ENCODE measurements around the gene ADRM1. TPM values are rescaled to one million over a fixed set of nuclear protein-coding genes. Genes with fewer than 3 reads are reported as not detected.

Gene ADRM1
- total RNA-seq, 1 donor from 2014 or later, result 87.1 TPM

DNA sequence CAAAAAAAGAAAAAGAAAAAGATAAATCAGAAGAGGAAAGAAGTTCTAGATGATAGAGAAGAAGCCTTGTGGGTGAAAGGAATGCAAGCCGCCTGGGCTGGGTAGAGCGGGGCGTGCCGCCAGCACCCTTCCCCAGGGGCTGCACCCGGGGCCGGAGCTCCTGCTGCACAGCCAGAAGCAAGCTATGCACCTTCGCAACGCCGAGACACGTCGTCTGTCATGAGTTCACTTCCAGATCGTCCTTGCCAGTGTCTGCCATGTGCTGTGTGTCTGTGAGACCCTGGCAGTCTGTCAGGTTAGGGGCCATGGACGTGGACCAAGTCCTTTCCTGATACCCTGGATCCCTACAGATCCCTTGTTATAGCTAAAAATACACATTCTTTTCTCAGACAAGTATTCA is 25.5 kb upstream of the ADRM1 start:
- DNase-seq (ENCODE audit: low spot score), result no peak

DNA sequence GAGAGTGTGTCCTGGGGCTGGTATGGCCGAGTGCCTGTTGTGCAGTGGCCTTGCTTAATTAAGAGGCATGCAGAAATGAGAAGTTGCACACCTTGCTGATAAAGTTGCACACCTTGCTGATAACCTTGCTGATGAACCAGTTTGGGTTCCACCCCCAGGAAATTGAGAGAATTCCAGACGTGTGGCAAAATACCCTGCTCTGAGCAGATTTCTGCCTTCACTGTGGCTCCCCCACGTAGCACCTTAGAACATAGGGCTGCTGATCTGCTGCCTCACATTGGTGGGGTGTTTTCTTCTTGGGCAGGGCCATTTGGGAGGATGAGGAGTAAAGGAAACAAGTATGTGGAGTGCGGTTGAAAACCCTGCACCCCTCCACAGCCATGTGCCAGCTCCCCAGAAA is 22.5 kb upstream of the ADRM1 start:
- no peak for DNase-seq (ENCODE audit: low spot score)

DNA sequence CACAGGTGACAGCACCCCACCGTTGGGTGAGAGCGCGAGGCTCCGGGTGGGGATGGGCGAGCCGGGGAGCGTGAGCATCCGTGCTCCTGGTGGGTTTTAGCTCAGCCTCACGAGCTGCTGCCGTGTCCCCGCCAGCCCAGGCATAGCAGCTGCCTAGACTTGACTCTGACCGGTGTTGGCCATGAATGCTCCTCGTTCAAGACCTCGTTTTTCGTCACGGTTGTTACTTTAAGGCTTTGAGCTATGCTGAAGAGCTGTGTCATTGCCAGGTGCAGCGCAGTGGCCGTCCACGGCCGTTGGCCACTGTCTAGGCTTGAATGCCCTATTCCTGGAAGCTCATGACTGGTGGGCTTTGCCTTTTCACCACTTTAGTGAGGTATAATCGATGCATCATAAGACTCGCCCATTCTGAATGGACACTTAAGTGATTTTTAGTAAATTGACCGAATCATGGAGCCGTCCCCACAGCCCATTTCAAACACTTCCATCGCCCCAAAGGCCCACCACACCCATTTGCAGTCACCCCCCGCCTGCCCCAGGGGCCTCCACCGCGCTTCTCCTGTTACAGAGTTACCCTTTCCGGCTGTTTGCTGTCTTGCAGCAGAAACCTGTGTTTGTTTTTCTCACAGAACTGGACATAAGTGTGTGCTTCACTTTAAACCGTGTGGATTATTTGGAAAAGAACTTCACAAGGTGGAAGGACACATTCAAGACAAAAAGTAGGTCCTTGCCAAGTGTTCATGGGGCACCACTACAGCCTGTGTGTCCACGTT is 21.4 kb upstream of the ADRM1 start:
- no peak for DNase-seq (ENCODE audit: low spot score)

DNA sequence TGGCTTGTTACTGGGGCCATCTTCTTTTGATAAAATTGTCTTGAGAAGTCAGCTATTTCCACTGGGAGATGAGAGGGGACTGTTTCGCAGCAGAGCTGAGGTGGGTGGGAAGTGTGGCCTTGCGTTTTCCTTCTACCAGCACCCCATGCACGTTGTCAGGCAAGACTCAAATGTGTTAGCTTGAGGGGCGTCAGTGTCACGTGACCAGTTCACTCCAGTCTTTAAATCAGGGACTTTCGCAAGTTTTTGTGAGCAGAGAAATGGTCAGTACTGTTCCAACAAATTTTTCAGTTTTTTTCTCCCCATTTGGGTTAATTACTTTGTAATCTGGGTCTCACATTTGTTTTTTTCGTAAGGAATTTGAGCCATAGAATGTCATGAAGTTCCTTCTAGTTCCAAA is 20.7 kb upstream of the ADRM1 start:
- no peak for DNase-seq (ENCODE audit: low spot score)

DNA sequence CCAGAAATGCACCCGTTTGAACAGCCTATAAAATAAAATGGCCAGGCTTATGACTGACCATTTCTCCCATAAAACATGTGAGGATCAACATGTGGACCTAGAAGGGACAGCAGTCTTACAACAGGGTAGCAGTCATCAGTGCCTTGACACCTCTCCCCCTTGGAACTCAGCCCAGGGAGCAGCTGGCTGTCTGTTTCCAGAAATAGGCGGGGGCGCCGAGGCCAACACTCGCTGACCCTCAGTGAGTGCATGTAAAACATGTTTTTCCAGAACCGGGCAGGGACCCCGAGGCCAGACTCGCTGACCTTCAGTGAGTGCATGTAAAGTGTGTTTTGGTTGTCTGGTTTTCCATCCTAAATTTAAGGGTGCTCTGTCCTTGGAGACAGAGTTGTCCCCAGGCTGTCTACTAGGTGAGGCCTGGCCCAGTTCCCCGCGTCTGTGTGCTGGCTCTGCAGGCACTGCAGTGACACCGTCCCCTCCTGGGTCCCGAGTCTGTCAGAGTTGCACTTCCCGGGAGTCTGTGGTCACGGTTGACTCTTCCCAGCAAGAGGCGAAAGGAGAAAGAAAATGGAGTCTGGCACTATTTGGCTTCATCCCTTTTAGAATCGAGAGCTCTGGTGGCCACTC is 19.8 kb upstream of the ADRM1 start:
- DNase-seq (ENCODE audit: low spot score), result no peak

DNA sequence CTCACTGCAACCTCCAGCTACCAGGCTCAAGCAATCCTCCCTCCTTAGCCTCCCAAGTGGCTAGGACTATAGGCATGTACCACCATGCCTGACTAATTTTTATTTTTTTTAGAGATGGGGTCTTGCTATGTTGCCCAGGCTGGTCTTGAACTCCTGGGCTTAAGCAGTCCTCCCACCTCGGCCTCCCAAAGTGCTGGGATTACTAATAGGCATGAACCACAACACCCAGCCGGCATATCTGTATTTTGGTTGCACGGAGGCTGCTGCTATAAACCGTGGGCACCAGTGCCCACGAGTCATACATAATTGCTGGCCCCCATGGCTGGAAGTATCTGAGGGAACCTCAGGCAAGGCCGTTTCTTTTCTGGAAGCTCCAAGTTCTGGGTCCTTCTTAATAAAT is 18.3 kb upstream of the ADRM1 start:
- DNase-seq (ENCODE audit: low spot score), result no peak

DNA sequence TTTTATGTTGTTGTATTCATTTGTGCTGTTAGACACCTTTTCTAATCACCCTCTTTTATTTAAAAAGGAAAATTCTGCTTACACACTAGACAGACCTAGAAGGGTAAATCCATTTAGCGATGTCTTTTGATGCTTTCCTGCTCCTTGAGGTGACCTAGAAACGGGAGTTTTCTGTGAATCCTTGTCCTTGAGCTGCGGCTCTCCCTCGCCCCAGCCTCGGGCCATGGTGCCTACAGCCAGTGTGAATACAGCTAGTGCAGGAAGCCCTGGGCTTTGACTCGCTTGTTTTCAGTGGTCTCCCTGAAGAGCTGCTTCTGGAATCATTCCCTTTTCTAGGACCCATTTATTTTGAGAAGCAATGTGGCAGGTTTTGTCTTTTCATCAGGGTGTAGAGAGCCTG is 17.6 kb upstream of the ADRM1 start:
- no peak for DNase-seq (ENCODE audit: low spot score)

DNA sequence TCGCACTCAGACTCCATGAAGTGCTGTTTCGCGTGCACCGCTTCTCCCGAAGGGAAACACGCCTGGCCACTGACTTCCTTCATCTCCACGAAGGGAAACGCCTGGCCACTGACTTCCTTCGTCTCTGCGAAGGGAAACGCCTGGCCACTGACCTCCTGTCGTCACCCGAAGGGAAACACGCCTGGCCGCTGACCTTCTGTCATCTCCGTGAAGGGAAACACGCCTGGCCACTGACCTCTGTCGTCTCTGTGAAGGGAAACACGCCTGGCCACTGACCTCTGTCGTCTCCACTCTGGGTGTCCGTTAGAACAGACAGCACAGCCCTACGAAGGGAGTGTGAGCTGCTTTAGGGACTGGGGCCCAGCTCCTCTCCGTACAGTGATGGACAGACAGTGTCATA is 17.1 kb upstream of the ADRM1 start:
- no peak for DNase-seq (ENCODE audit: low spot score)

DNA sequence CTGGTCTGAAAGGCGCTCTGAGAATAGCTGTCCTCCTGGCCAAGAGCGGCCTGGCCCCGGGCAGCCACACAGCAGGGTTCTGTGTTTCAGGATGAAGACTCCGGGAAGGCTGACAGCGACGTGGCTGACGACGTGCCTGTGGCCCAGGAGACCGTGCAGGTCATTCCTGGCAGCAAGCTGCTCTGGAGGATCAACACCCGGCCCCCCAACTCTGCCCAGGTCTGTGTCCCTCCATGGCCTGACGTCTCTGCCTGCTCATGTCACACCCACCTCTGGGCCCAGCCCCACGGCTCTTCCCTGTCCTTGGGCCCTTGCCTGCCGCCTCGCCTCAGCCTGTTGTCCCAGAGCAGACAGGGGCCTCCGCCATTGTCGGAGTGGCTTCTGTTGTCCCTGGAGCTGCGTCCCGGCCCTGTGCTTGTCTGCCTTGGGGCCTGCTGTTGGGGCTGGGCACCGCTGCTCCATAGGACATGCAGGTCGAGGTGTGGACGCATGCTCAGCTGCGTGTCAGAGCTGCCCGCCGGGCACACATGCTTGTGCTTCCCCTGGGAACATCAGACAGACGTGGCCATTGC is 16.2 kb upstream of the ADRM1 start:
- DNase-seq (ENCODE audit: low spot score), result no peak

DNA sequence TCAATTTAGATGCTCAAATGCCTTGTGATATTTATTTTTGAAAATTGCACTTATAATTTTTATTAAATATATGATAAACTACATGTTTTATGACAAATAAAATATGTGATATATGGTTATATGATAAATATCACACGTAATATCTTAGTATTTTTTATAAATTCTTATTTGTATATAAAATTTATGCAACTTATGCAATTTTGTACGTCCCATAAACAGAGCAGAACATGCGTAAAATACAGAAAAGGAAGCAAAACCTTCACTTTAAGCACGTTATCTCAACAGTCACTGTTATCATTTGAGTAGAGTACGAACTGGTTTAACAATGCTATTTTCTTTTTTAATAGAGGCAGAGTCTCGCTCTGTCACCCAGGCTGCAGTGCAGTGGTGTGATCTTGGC is 15.7 kb upstream of the ADRM1 start:
- DNase-seq (ENCODE audit: low spot score), result no peak

DNA sequence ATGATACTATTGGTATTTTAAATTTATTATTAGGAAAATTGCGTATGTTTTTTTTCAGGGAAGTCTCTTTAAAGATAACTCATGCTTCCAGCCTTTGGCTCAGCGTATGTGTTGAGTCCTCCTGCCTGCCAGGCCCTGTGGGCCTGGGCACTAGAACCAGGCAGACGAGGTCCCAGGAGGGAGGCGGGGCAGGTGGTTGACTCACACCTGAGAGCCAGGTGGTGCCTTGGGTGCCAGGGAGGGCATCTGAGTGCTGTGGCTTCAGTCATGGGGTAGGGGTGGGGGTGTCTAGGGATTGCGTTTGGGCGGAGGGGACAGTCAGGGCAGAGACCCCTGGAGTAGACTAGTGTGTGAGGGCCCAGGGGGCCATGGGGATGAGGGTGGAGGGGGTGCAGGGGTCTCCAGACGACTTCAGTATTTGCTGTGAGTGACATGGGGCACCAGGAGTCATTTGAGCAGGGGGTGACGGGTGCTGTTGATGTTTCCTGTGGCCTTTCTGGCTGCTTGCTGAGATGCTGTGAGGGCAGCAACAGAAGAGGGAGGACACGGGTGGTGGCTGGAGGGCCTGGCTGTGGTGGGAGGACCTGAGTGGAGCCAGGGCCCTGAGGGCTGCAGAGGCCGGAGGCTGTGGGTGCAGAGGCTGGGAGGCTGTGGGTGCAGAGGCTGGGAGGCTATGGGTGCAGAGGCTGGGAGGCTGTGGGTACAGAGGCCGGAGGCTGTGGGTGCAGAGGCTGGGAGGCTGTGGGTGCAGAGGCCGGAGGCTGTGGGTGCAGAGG is 14.8 kb upstream of the ADRM1 start:
- DNase-seq (ENCODE audit: low spot score), result no peak

DNA sequence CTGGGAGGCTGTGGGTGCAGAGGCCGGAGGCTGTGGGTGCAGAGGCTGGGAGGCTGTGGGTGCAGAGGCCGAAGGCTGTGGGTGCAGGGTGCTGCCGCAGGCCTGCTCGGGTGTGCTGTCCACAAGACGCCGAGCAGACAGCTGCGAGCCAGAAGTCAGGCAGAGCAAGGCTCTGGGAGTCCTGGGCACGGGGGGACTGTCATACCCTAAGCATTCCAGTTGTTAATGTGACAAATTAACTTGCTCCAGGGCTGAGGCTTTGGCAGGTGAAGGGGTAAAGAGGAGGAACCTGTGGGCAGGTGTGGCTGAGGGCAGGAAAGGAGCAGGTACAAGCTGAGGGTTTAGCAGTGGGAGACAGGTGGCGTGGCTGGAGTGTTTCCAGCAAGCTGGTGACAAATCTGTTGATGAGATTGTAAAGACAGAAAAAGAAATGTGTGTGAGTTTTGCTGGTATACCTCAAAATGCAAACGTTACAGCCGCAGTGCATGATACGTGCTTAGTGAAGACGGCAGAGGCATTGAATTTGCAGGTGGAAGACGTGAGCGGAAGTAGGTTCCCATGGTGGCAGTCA is 14.2 kb upstream of the ADRM1 start:
- DNase-seq (ENCODE audit: low spot score), result no peak

DNA sequence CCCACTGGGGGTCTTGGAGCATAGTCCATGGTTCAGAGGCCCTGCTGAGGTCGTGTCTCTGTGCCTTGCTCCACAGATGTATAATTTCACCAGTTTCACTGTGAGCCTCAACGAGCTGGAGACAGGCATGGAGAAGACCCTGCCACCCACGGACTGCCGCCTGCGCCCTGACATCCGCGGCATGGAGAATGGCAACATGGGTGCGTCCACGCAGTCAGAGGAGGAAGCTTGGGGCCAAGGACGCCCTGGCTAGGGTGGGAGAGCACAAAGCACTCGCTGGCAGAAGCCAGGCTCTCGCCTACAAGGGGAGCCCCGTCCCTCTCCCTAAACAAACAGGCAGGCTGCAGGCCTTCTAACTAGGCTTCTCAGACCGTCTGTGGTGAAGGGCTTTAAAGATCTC is 13.7 kb upstream of the ADRM1 start:
- no peak for DNase-seq (ENCODE audit: low spot score)

DNA sequence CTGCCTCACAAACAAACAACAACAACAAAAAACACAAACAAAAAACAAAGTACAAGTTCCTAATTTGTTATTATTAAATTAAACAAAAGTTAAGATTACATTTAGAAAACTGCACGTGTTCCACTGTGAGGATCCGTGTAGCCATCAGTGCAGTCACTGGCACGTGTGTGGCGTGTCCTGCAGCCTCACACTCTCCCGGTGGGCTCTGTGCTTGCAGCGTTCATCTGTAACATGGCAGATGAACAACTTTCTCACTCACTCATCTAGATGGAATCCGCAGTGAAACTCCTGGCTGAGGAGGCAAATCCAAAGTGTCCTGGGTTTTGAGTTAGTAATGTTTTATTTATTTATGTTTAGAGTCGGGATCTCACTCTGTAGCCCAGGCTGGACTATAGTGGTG is 12.9 kb upstream of the ADRM1 start:
- DNase-seq (ENCODE audit: low spot score), result no peak

DNA sequence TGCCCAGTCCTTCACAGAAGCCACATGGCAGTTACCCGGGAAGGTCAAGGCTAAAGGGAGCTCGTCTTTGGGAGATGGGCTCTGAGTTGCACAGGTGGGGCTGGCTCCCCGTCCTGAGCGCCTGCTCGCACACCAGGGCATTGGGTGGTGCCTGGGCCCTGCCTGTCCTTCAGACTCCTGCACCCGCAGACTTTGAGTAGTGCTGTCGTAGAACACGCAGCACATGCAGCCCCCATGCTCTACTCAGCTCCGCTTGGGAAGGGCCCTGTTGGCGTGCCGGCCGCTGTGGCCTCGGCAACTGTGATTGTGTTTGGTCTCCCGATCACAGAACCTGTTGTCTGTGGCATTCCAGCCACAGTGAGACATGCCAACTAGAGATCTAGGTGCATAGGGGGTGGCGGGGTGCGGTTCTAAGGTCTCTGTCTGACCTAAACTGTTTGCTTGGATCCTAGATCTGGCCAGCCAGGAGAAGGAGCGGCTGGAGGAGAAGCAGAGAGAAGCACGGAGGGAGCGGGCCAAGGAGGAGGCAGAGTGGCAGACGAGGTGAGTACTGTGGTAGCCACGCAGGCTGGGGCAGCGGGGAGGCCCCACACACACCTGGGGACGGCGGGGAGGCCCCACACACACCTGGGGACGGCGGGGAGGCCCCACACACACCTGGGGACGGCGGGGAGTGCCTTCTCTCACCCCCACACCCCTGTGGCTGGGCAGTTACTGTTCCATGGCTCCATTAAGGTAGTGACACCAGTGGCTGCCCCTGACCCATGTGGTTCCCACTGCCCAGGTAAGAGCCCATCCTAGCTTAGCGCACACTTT is 11.3 kb upstream of the ADRM1 start:
- DNase-seq (ENCODE audit: low spot score), result no peak

DNA sequence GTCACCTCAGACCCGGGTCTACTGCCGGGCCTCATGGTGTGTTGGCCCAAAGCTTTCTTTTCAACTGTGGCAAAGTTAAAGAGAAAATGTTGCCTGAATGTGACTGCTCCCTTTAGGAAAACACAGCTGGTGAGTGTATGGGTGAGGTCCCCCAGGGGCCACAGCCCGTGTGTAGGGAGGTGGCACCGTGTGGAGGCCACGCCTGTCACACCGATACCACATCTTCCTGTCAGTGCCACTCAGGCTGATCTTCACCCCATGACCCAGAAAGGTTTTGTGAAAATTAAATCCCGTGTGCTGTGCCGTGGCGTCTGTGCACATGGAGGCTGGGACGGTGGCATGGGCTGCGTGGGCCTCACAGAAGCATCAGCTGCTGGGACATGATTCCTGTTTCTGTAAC is 10.7 kb upstream of the ADRM1 start:
- DNase-seq (ENCODE audit: low spot score), result no peak

DNA sequence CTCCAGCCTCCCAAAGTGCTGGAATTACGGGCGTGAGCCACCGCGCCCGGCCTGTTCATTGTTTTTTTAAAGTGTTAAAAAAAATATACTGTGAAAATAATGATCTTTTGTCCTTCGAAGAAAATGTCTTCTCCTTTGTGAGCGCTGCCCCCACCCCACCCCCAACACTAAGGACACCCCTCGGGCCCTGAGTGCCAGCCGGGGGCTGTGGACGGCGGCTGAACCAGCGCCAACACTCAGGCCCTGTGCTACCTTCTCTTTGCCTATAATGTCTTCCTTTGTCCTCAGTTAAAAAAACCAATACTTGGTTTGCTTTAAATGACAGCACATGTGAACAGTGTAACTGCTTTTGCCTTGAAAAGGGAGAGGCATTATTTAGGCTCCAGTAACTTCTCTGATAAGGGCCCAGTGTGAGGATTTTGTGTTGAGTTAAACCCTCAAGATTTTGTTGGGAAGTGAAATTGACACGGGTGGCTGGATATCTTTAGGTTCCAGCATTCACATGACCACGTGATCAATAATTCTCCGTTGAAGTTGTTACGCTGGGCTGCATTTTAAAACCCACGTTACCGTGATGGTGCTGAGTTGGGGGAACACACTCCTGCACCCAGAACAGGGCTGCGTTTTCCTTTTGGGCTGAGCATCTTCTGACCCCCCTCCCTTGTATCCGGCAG is 9.5 kb upstream of the ADRM1 start:
- DNase-seq (ENCODE audit: low spot score), result no peak

DNA sequence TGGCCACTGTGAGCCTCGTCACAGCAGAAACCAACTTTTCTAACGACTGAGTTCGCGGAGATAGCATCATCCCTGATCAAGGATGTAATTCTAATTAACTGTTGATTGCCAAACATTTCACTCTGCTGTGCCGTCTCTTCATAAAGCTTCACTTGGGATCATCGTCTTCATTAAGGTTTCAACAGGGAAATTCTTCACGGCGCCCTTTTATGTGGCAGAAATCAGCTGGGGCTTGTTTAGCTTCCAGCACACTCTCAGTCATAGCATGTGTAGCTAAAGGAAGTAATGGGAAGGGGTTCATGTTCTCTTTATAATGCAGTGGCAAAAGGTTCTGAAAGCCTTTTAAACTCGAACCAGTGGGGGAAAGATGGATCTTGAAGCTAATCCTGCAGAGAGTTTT is 8.9 kb upstream of the ADRM1 start:
- DNase-seq (ENCODE audit: low spot score), result no peak

DNA sequence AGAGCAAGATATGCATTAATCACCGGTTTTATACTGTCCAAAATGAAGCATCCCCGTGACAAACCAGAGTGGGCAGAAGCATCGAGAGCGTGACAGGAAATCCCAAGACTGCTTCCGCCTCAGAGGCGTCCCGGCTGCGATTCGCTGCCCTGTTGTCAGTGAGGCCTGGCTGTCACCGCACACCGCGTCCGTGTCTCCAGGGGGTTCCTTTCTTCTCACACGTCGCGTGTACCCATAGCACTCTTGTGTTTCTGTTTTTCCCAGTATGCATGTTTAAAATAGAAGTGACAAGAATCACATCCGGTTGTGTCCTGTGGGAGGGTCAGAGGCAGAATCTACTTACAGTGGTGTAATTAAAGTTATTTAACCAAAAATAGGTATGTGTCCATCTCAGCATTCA is 8.3 kb upstream of the ADRM1 start:
- no peak for DNase-seq (ENCODE audit: low spot score)

DNA sequence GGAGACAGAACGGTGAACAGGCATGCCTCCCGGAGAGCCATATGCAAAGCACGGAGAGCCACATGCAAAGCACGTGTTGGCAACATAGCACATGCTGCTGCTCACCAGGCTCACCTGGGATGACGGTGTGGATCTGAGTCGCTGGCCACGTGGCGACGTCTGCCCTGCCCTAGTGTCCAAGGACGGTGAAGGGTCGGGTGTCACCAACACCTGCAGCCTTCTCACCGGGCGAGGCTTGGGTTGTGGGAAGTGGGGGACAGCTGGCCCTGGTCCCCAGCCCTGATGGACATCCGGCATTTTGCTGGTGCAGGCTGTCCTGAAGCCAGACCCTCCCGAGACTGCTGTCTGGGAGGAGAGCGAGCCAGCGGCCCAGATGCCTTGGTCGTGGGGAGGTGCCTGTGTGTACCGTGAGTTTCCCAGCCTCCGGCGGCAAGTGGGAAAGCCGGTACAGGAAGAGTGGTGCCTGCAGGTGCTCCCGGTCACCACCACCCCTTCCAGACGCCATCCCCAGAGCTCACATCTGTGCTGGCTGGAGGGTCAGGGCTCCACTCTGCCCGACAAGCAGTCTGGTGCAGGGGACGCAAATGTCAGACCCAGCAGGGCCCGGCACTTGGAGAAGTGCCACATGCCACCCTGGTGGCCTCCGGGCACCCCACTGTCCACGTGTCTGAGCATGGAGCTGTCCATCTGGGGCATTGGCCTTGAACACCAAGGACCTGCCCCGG is 5.9 kb upstream of the ADRM1 start:
- DNase-seq (ENCODE audit: low spot score), result no peak
